C4-2B (cell line): Measurements from ENCODE around the gene OPN1MW2.
"Not testable (repeated sequence)": the region's sequence is repeated elsewhere in the genome, so short reads cannot be mapped to it uniquely, and the experiment has no call there.

ENCODE experiments used
- ZFX ChIP-seq: fragments of 450-650 bp; IDR thresholded peaks from 2 replicates; pipeline ENCODE4 v1.6.1; 2017
- TF ChIP-seq, protein P1 (sequence below): fragments of 450-650 bp; conservative IDR thresholded peaks from 2 replicates; pipeline ENCODE4 v1.5.1; 2017; ENCODE audit warnings: mild to moderate bottlenecking

DNA sequence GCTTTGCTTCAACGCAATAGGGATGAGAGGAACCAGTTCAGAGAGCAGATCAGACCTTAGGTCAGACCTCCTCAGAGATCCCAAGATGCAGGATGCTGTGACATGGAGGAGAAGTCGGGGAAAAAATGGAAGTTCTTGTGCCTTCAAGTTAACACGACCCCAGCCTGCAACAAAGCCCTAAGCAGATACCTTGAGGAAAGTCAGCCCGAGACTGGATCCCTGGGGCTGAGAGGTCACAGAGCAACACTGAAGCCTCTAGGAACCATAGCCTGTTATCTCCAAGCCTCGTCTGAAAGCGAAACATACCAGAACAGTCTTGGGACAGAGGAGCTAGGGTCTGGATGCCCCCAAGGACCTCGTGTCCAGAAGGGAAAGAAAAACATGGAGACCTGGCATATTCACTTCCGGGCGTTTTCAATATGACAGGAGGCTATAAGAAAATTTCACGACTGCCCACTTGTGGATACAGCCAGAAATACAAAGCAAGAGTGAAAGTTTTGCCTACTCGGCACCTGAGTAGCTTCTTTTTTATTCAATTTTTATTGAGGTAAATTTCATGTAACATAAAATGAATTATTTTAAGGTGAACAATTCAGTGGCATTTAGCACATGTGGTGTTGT, 19.5 kb downstream of the OPN1MW2 start:
- TF ChIP-seq, protein P1, sequence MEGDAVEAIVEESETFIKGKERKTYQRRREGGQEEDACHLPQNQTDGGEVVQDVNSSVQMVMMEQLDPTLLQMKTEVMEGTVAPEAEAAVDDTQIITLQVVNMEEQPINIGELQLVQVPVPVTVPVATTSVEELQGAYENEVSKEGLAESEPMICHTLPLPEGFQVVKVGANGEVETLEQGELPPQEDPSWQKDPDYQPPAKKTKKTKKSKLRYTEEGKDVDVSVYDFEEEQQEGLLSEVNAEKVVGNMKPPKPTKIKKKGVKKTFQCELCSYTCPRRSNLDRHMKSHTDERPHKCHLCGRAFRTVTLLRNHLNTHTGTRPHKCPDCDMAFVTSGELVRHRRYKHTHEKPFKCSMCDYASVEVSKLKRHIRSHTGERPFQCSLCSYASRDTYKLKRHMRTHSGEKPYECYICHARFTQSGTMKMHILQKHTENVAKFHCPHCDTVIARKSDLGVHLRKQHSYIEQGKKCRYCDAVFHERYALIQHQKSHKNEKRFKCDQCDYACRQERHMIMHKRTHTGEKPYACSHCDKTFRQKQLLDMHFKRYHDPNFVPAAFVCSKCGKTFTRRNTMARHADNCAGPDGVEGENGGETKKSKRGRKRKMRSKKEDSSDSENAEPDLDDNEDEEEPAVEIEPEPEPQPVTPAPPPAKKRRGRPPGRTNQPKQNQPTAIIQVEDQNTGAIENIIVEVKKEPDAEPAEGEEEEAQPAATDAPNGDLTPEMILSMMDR, result peak; percentile 20; the same call in 1 of the 2 replicates
- TF ChIP-seq ZFX, result not testable (repeated sequence)
